ENCODE results near the gene OR7C2.

OR7C2 gene

DNA sequence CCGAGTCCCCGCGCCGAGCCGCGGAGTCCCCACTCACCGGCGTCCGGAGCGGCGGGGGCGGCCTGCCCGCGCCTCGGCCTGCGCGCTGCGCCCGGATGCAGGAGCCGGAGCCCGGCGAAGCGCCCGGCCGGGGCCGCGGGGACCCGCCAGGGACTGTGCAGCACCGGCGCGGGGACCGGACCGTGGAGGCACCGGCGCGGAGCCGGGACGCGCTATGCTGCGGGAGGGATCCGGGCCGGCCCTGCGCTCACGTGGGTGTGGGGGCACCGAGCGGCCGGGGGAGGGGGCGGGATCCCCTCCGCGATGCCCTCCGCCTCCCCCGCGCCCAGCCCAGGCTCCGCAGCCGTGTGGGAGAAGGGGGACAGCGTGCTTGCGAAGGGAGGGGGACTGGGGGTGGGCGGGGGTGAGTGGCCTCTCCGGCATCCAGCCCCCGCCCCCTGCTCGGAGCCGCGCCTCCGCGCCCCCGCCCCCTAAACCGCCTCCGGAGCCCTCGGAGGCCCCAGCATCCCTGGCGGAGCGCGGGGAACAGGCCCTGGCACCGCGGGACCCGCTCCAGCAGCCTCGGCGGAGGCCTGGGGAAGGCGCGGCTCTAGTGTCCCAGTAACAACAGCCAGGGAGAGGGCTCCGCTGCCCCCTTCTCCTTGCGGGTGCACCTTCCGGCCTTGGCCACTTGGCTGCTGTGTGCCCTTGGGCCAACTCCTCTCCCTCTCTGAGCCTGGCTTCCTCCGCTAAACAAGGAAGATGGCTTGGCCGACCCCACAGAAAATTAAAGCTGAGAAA lies 38.4 kb downstream of the OR7C2 start, which contains the start of gene SLC1A6:
SLC1A6 (minus strand) TSS at position 389 of the 780 bp plus-strand sequence. CDS start 6,954 bp downstream, outside the sequence.
- DNase-seq, result no peak

DNA sequence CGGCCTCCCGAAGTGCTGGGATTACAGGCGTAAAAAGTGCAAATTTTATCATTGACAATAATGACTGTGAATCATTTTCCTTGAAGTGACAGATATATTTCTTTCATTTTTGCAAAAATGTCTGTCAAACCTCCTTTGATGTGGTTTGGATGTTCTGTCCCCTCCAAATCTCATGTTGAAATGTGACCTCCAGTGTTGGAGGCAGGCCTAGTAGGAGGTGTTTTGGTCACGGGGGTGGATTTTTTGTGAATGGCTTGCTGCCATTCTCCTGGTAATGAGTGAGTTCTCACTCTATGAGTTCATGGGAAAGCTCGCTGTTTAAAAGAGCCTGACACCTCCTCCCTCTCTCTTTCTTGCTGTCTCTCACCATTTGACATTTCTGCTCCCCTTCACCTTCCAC lies 43.8 kb downstream of the OR7C2 start:
- no peak for DNase-seq

Data from RPMI8226 (cell line).